22Rv1 (cell line): ENCODE data around the gene ANXA10.

Experiments
- H3K27ac ChIP-seq: fragments of 450-650 bp; 2 replicates; pipeline ENCODE4 v1.5.1; 2017
- ZFX ChIP-seq: fragments of 450-650 bp; IDR thresholded peaks from 2 replicates; pipeline ENCODE4 v1.6.1; 2017; ENCODE audit warnings: antibody characterized with exemption, borderline replicate concordance
- TF ChIP-seq, protein P1 (sequence below): fragments of 450-650 bp; IDR thresholded peaks from 2 replicates; pipeline ENCODE4 v1.5.1; 2017; ENCODE audit warnings: mild to moderate bottlenecking

The ANXA10 gene, protein sequence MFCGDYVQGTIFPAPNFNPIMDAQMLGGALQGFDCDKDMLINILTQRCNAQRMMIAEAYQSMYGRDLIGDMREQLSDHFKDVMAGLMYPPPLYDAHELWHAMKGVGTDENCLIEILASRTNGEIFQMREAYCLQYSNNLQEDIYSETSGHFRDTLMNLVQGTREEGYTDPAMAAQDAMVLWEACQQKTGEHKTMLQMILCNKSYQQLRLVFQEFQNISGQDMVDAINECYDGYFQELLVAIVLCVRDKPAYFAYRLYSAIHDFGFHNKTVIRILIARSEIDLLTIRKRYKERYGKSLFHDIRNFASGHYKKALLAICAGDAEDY

DNA sequence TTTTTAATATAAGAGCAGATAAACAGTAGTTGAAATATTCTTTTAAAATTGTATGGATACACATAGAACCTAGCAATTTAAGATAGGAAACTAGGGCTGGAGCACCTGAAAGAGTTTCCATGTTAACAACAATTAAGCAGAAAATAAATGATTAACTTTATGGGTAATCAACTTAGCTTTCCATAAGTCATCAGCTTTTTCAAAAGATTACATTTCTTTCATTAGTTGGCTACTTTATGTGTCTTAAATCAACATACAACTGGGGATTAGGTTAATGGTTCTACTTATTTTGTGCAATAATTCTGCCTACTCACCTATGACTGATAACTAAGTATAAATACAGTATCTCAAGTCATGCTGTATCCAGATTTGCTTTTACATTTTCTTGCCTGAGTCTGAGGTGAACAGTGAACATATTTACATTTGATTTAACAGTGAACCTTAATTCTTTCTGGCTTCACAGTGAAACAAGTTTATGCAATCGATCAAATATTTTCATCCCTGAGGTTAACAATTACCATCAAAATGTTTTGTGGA is at the start of gene ANXA10:
Gene ANXA10, plus strand, starts transcription at position 362 of the 537 bp plus-strand sequence. Its CDS starts 164 bp downstream, at position 526.
- no peak within 1 kb of the TSS for H3K27ac ChIP-seq
- TF ChIP-seq ZFX, result no peak

DNA sequence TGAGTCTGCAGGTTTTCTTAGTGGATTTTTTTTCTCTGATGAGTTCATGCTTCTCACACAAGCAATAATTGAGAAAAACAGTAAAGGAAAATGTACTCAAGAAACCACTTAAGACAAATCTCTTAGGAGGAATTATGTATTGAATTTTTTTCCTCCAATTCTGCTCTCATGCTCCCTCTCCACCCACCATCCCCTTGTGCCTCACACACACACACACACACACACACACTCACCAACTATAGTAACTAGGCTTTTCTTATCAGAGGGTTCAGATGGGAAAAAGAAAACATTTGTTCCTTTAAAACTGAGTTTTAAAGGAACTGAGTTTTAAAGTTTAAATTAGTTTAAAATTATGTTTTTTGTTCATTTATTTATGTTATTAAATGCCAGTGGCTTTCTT is 47.0 kb upstream of the ANXA10 start:
- no peak for TF ChIP-seq ZFX
- TF ChIP-seq, protein P1, sequence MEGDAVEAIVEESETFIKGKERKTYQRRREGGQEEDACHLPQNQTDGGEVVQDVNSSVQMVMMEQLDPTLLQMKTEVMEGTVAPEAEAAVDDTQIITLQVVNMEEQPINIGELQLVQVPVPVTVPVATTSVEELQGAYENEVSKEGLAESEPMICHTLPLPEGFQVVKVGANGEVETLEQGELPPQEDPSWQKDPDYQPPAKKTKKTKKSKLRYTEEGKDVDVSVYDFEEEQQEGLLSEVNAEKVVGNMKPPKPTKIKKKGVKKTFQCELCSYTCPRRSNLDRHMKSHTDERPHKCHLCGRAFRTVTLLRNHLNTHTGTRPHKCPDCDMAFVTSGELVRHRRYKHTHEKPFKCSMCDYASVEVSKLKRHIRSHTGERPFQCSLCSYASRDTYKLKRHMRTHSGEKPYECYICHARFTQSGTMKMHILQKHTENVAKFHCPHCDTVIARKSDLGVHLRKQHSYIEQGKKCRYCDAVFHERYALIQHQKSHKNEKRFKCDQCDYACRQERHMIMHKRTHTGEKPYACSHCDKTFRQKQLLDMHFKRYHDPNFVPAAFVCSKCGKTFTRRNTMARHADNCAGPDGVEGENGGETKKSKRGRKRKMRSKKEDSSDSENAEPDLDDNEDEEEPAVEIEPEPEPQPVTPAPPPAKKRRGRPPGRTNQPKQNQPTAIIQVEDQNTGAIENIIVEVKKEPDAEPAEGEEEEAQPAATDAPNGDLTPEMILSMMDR, result no peak

DNA sequence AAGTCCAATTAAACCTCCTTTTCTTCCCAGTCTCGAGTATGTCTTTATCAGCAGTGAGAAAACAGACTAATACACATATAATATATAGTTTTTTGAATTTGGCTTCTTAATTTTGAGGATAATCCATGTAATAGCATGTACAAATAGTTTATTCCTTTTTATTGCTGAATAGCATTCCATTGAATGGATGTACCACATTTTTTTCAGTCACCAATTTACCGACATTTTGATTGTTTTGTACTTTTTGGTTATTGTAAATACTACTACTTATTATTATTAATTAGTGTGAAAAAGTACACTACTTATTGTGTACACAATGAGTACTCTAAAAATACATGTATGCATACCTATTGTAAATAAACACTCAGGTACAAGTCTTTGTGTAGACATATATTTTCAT is 42.3 kb upstream of the ANXA10 start:
- TF ChIP-seq, protein P1, result no peak
- TF ChIP-seq ZFX, result no peak
- H3K27ac ChIP-seq, result no peak overlapping the region

More for the DNA sequence above, 47.0 kb upstream of the ANXA10 start:
- H3K27ac ChIP-seq, result no peak overlapping the region

DNA sequence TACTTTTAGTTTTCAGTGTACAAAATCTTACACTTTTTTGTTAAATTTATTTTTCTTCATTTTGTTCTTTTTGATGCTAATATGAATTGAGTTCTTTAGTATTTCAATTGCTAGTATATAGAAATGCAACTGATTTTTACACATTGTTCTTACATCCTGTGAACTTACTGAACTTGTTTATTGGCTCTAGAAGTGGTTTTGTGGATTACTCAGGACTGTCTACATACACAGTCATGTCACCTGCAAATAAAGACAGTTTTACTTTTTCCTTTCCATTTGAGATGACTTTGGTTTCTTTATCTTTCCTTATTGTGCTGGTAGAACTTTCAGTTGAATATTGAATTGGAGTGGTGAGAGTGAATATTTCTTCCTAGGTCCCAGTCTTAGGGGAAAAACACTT is 40.8 kb upstream of the ANXA10 start:
- TF ChIP-seq, protein P1, result no peak
- no peak for TF ChIP-seq ZFX
- H3K27ac ChIP-seq, result no peak overlapping the region

DNA sequence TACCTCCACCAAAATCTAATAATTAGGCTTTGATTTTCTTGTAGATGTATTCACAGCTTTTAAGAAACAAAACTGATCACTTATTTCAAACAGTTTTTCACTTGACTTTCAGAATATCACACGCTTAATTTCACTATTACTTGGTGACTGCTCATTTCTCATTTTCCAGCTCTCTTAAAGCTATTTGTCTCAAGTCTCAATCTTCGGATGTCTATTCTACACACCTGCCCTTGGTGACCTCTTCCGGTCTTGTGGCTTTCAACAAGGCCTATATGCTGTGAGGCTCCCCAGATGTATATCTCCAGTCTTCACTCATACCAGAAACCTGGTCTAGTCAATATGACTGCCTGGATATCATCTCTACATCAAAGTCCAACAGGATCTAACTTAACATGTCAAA is 34.9 kb upstream of the ANXA10 start:
- TF ChIP-seq, protein P1, result no peak
- no peak for TF ChIP-seq ZFX
- H3K27ac ChIP-seq, result no peak overlapping the region

DNA sequence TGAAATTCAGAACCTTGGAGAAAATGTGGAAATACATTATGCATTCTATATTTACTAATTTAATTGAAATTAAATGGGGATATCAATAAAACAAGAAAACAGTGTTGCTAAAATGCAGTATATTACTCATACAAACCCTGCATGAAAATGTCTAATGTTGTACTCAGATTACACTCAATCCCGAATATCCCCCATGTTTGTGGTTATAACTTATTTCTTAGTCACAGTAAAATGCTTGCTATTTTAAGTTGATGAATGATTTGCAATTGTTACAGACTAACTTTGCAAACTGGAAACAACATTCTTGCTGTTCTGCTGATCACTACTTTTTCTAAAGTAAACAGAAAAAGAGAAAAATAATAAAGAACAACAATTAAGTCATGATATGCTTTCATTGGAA is 33.1 kb upstream of the ANXA10 start:
- H3K27ac ChIP-seq, result no peak overlapping the region
- TF ChIP-seq, protein P1, result no peak
- TF ChIP-seq ZFX, result no peak

DNA sequence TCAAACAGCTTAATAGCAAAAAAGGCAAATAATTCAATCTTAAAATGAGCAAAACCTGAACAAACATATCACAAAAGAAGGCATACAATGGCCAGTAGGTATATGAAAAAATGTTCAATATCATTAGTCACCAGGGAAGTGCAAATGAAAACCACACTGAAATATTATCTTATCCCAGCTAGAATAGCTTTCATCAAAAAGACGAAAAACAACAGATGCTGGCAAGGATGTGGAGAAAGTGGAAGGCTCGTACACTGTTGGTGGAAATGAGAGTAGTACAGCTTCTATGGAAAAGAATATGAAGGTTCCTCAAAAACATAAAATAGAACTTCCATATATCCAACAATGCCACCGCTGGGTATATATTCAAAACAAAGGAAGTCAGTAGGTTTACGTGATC is 29.3 kb upstream of the ANXA10 start:
- H3K27ac ChIP-seq, result no peak overlapping the region
- TF ChIP-seq, protein P1, result no peak
- TF ChIP-seq ZFX, result no peak

DNA sequence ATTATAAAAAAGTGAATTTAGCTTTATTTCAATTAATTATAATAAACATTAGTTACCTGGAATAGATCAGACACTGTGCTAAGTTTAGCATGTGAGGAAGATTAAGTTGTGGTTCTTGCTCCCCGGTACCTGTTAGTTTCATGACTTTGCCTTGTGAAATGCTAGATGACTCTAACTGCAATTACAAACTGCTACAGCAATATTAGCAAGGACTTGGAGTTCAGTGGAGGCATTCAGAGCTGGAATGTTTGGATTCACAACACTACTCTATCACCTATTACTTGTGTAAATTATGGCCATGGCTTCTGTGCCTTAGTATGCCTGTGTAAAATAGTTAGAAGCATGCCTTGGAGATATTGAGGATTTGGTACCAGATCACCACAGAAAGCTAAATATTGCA is 21.4 kb upstream of the ANXA10 start:
- TF ChIP-seq, protein P1, result no peak
- no peak for TF ChIP-seq ZFX
- H3K27ac ChIP-seq, result no peak overlapping the region
